BE2C (cell line): ENCODE measurements around the gene SLAMF6.
"Not testable (repeated sequence)": the region's sequence is repeated elsewhere in the genome, so short reads cannot be mapped to it uniquely, and the experiment has no call there.

Experiments
- DNase-seq: peaks from one replicate; pipeline ENCODE4 v3.0.0-alpha.2; 2020
- H3K27me3 ChIP-seq: fragments of 250-450 bp; sonication (Bioruptor Pico); 2 replicates; pipeline ENCODE4 v1.5.1; 2020; ENCODE audit warnings: mild to moderate bottlenecking
- H3K36me3 ChIP-seq: fragments of 250-450 bp; sonication (Bioruptor Pico); 2 replicates; pipeline ENCODE4 v1.5.1; 2020; ENCODE audit warnings: mild to moderate bottlenecking
- H3K4me1 ChIP-seq: fragments of 250-450 bp; sonication (Bioruptor Pico); 2 replicates; pipeline ENCODE4 v1.5.1; 2020
- H3K4me3 ChIP-seq: 2 replicates; pipeline ENCODE4 v1.5.1; 2011; ENCODE audit warnings: low read depth, low read length
- H3K9me3 ChIP-seq: fragments of 250-450 bp; sonication (Bioruptor Pico); 2 replicates; pipeline ENCODE4 v1.5.1; 2020
- TF ChIP-seq, protein P1 (sequence below): IDR thresholded peaks from 2 replicates; pipeline ENCODE4 v1.5.1; 2012; ENCODE audit warnings: mild to moderate bottlenecking, low read depth, low read length

The SLAMF6 gene

DNA sequence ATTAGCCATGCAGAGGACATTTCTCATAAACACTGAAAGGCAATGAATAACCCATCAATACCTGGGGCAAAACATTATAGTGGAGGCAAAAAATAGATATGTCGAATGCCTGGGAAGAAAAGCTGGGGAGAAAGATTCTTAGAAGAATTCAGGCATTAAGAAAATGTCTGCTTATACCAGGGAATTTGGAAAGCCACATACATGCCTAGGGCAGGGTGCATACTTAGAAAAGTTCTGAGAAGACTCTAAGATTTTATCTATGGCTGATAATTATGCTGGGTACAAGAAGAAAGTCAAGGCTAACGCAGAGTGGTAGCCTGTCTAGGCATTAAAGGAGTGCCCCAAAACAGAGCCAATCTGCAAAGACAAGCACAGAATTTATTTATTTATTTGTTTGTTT, 18.4 kb downstream of the SLAMF6 start:
- Histone ChIP-seq H3K36me3 (no peaks in the 10 kb centered on the region), H3K27me3 (no peaks in the 10 kb centered on the region; the same call in 1 of the 2 replicates), H3K4me1 (no peaks in the 10 kb centered on the region), H3K4me3 (no peak overlapping the region), H3K9me3 (no peaks in the 10 kb centered on the region)
- no peak for DNase-seq
- TF ChIP-seq, protein P1, sequence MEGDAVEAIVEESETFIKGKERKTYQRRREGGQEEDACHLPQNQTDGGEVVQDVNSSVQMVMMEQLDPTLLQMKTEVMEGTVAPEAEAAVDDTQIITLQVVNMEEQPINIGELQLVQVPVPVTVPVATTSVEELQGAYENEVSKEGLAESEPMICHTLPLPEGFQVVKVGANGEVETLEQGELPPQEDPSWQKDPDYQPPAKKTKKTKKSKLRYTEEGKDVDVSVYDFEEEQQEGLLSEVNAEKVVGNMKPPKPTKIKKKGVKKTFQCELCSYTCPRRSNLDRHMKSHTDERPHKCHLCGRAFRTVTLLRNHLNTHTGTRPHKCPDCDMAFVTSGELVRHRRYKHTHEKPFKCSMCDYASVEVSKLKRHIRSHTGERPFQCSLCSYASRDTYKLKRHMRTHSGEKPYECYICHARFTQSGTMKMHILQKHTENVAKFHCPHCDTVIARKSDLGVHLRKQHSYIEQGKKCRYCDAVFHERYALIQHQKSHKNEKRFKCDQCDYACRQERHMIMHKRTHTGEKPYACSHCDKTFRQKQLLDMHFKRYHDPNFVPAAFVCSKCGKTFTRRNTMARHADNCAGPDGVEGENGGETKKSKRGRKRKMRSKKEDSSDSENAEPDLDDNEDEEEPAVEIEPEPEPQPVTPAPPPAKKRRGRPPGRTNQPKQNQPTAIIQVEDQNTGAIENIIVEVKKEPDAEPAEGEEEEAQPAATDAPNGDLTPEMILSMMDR = no peak

DNA sequence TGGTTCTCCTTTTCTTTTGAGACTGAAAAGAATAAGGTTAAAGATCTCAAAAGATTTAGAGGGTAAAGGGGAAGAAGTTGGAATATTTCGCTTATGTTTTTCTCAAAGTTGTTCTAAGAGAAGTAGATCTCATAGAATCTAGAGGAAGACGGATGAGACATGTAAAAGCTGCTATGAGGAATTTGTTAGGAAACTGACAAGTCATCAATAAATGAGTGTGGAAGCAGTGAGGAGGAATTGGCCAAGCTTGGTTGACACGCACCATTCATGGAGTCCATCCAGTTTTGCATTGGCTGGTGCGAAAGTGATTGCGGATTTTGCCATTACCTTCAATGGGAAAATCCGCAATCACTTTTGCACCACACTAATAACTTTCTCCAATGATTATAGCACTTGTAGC, 20.0 kb downstream of the SLAMF6 start:
- TF ChIP-seq, protein P1 = no peak
- Histone ChIP-seq H3K27me3 (no peaks in the 10 kb centered on the region; the same call in 1 of the 2 replicates), H3K4me3 (no peak overlapping the region), H3K36me3 (no peaks in the 10 kb centered on the region), H3K4me1 (no peaks in the 10 kb centered on the region), H3K9me3 (no peaks in the 10 kb centered on the region)
- DNase-seq = no peak

DNA sequence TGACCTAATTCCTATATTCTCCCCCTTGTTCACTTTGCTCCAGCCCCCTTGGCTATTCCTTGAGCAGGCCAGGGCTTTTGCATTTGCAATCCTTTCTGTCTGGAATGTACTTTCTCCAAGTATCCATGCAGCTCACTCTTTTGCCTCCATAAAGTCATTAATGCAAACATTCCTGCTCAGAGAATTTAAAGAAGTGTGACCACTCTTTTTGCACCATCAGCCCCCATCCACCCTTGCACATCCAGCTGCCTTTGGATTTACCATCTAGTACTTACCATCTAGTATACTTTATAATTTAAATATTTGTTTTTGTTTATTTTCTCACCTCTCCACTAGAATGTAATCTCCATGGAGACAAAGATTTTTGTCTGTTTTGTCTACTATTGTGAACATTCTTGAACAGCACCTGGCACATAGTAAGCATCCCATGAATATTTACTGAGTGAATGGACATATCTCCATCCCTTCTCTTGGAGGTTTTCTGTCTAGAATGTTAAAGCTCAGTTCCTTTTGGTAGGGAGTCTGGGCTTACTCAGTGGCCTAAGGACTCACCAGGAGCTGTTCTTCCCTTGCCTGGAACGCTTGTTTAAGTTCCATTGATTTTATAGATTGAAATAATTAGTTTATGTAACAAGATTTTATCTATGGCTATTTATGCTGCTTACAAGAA, 22.6 kb downstream of the SLAMF6 start:
- TF ChIP-seq, protein P1 = no peak

GRCh38 chr1:160499631-160500030, 23.4 kb downstream of the SLAMF6 start:
- TF ChIP-seq, protein P1 = no peak
- no peaks in the 10 kb centered on the region for H3K9me3 ChIP-seq
- no peak overlapping the region for H3K4me3 ChIP-seq
- H3K4me1 ChIP-seq = no peaks in the 10 kb centered on the region
- H3K27me3 ChIP-seq = no peaks in the 10 kb centered on the region; the same call in 1 of the 2 replicates
- no peak for DNase-seq
- no peaks in the 10 kb centered on the region for H3K36me3 ChIP-seq

More for the DNA sequence above, 22.6 kb downstream of the SLAMF6 start:
- Histone ChIP-seq H3K27me3 (no peaks in the 10 kb centered on the region; the same call in 1 of the 2 replicates), H3K9me3 (no peaks in the 10 kb centered on the region), H3K4me3 (no peak overlapping the region), H3K4me1 (no peaks in the 10 kb centered on the region), H3K36me3 (no peaks in the 10 kb centered on the region)
- DNase-seq = no peak

- not testable (repeated sequence) for DNase-seq
Measured at GRCh38 chr1:160498301-160499065, 24.6 kb downstream of the SLAMF6 start.

GRCh38 chr1:160496334-160496733, 26.7 kb downstream of the SLAMF6 start:
- Histone ChIP-seq H3K27me3 (no peaks in the 10 kb centered on the region), H3K4me3 (no peak overlapping the region), H3K9me3 (no peaks in the 10 kb centered on the region), H3K36me3 (no peaks in the 10 kb centered on the region), H3K4me1 (no peaks in the 10 kb centered on the region)
- TF ChIP-seq, protein P1 = no peak
- DNase-seq = no peak

More at GRCh38 chr1:160498301-160499065, 24.6 kb downstream of the SLAMF6 start:
- H3K4me1 ChIP-seq, H3K4me3 ChIP-seq, H3K27me3 ChIP-seq, H3K36me3 ChIP-seq, H3K9me3 ChIP-seq: not testable (repeated sequence)
